GM12872 (cell line): ENCODE data around the gene SCN9A.

ENCODE experiments used
- CTCF ChIP-seq: IDR thresholded peaks from 3 replicates; pipeline ENCODE4 v1.5.1; 2011; ENCODE audit warnings: low read depth, mild to moderate bottlenecking, low read length, moderate library complexity; ENCODE audit not compliant: insufficient read depth

The SCN9A gene

GRCh38 chr2:166223298-166223697, 152.4 kb downstream of the SCN9A start:
- TF ChIP-seq CTCF = no peak

- TF ChIP-seq CTCF = no peak
Measured at GRCh38 chr2:166211079-166211478, 164.7 kb downstream of the SCN9A start.

- no peak for TF ChIP-seq CTCF
Measured at GRCh38 chr2:166202778-166203177, 173.0 kb downstream of the SCN9A start.

- no peak for TF ChIP-seq CTCF
Measured at GRCh38 chr2:166197446-166197845, 178.3 kb downstream of the SCN9A start.

GRCh38 chr2:166193407-166193806, 182.3 kb downstream of the SCN9A start:
- TF ChIP-seq CTCF = no peak

GRCh38 chr2:166188084-166188483, 187.7 kb downstream of the SCN9A start:
- TF ChIP-seq CTCF = no peak

GRCh38 chr2:166184789-166185188, 191.0 kb downstream of the SCN9A start:
- TF ChIP-seq CTCF = no peak

GRCh38 chr2:166181813-166182154, 194.0 kb downstream of the SCN9A start:
- no peak; the same call in 2 of the 3 replicates for TF ChIP-seq CTCF
